Measurements from ENCODE around the gene TLK1. TPM values are rescaled to one million over a fixed set of nuclear protein-coding genes. Genes with fewer than 3 reads are reported as not detected.

The TLK1 gene
- total and polyA plus RNA-seq, 2 donors (not counting 1 experiment from before 2014, with no cell fraction given), result 23.5 to 29.9 TPM

GRCh38 chr2:171124541-171124940 is 36.2 kb downstream of the TLK1 start:
- peaks cover 50% of the 10 kb centered on the region for H3K79me2 ChIP-seq (ENCODE audit: control insufficient read depth, insufficient read depth, low read length)
- TF ChIP-seq CTCF (conservative IDR thresholded peaks at IDR 0.05 in 1 of 2, IDR thresholded peaks at IDR 0.05 in 1 of 2; ENCODE audit: low read depth in 1 of 2, low read length in 2 of 2) (no peak), EZH2 (IDR thresholded peaks at IDR 0.05; ENCODE audit: low read length, missing control alignments) (no peak)

GRCh38 chr2:171109571-171109970 is 51.1 kb downstream of the TLK1 start:
- H3K4me1 ChIP-seq (ENCODE audit: control insufficient read depth, extremely low read depth, insufficient read depth, low read length), result no peaks in the 10 kb centered on the region
- H3K9ac ChIP-seq (ENCODE audit: insufficient read depth, low read length), result no peak overlapping the region
- H3K36me3 ChIP-seq (ENCODE audit: control insufficient read depth, insufficient read depth, low read length), result no peaks in the 10 kb centered on the region
- TF ChIP-seq CTCF (conservative IDR thresholded peaks at IDR 0.05 in 1 of 2, IDR thresholded peaks at IDR 0.05 in 1 of 2; ENCODE audit: low read depth in 1 of 2, low read length in 2 of 2), result no peak
- no peak for TF ChIP-seq EZH2 (IDR thresholded peaks at IDR 0.05; ENCODE audit: low read length, missing control alignments)
- H4K20me1 ChIP-seq (ENCODE audit: control insufficient read depth, extremely low read depth, insufficient read depth, low read length), result no peaks in the 10 kb centered on the region
- peaks cover 12% of the 10 kb centered on the region for H3K79me2 ChIP-seq (ENCODE audit: control insufficient read depth, insufficient read depth, low read length)
- H3K27ac ChIP-seq (ENCODE audit: insufficient read depth, low read length), result no peak overlapping the region
- H2AFZ ChIP-seq (ENCODE audit: low read length), result no peak overlapping the region
- no peak overlapping the region for H3K4me3 ChIP-seq (replicated peaks in 1 of 4; ENCODE audit: control extremely low read depth in 1 of 4, insufficient read depth in 1 of 4, low read depth in 3 of 4, low read length in 4 of 4)
- DNase-seq (ENCODE audit: low read depth in 2 of 2), result no peak
- no peaks in the 10 kb centered on the region for H3K9me3 ChIP-seq (ENCODE audit: control insufficient read depth, insufficient read depth, low read depth, low read length)
- H3K27me3 ChIP-seq (ENCODE audit: control insufficient read depth, insufficient read depth, low read length), result no peaks in the 10 kb centered on the region
- no peak overlapping the region for H3K4me2 ChIP-seq (ENCODE audit: extremely low read depth, insufficient read depth, low read length)

More at GRCh38 chr2:171124541-171124940, 36.2 kb downstream of the TLK1 start:
- H3K36me3 ChIP-seq (ENCODE audit: control insufficient read depth, insufficient read depth, low read length), result no peaks in the 10 kb centered on the region
- no peaks in the 10 kb centered on the region for H3K9me3 ChIP-seq (ENCODE audit: control insufficient read depth, insufficient read depth, low read depth, low read length)
- no peaks in the 10 kb centered on the region for H3K27me3 ChIP-seq (ENCODE audit: control insufficient read depth, insufficient read depth, low read length)
- H2AFZ ChIP-seq (ENCODE audit: low read length), result no peak overlapping the region
- no peak overlapping the region for H3K27ac ChIP-seq (ENCODE audit: insufficient read depth, low read length)
- H3K4me3 ChIP-seq (replicated peaks in 1 of 4; ENCODE audit: control extremely low read depth in 1 of 4, insufficient read depth in 1 of 4, low read depth in 3 of 4, low read length in 4 of 4), result no peak overlapping the region
- DNase-seq (ENCODE audit: low read depth in 2 of 2), result no peak
- H3K4me2 ChIP-seq (ENCODE audit: extremely low read depth, insufficient read depth, low read length), result no peak overlapping the region
- no peaks in the 10 kb centered on the region for H4K20me1 ChIP-seq (ENCODE audit: control insufficient read depth, extremely low read depth, insufficient read depth, low read length)
- H3K9ac ChIP-seq (ENCODE audit: insufficient read depth, low read length), result no peak overlapping the region
- no peaks in the 10 kb centered on the region for H3K4me1 ChIP-seq (ENCODE audit: control insufficient read depth, extremely low read depth, insufficient read depth, low read length)

GRCh38 chr2:171109020-171109419 is 51.7 kb downstream of the TLK1 start:
- no peak overlapping the region for H3K27ac ChIP-seq (ENCODE audit: insufficient read depth, low read length)
- no peaks in the 10 kb centered on the region for H3K4me1 ChIP-seq (ENCODE audit: control insufficient read depth, extremely low read depth, insufficient read depth, low read length)
- TF ChIP-seq EZH2 (IDR thresholded peaks at IDR 0.05; ENCODE audit: low read length, missing control alignments) (no peak), CTCF (conservative IDR thresholded peaks at IDR 0.05 in 1 of 2, IDR thresholded peaks at IDR 0.05 in 1 of 2; ENCODE audit: low read depth in 1 of 2, low read length in 2 of 2) (no peak)
- no peak for DNase-seq (ENCODE audit: low read depth in 2 of 2)
- H3K4me3 ChIP-seq (replicated peaks in 1 of 4; ENCODE audit: control extremely low read depth in 1 of 4, insufficient read depth in 1 of 4, low read depth in 3 of 4, low read length in 4 of 4), result no peak overlapping the region
- no peak overlapping the region for H3K4me2 ChIP-seq (ENCODE audit: extremely low read depth, insufficient read depth, low read length)
- no peaks in the 10 kb centered on the region for H3K27me3 ChIP-seq (ENCODE audit: control insufficient read depth, insufficient read depth, low read length)
- H4K20me1 ChIP-seq (ENCODE audit: control insufficient read depth, extremely low read depth, insufficient read depth, low read length), result no peaks in the 10 kb centered on the region
- no peak overlapping the region for H3K9ac ChIP-seq (ENCODE audit: insufficient read depth, low read length)
- H2AFZ ChIP-seq (ENCODE audit: low read length), result no peak overlapping the region
- H3K79me2 ChIP-seq (ENCODE audit: control insufficient read depth, insufficient read depth, low read length), result peaks cover 12% of the 10 kb centered on the region
- no peaks in the 10 kb centered on the region for H3K9me3 ChIP-seq (ENCODE audit: control insufficient read depth, insufficient read depth, low read depth, low read length)
- H3K36me3 ChIP-seq (ENCODE audit: control insufficient read depth, insufficient read depth, low read length), result no peaks in the 10 kb centered on the region

Measured in fibroblast of lung (primary cell).